GM12878 (cell line): Measurements from ENCODE around the gene LAMC3. TPM values are rescaled to one million over a fixed set of nuclear protein-coding genes. Genes with fewer than 3 reads are reported as not detected.

Experiments
- ATAC-seq: fragments of 200-7000 bp; cut with Tn5 transposase; 3 replicates; pipeline ENCODE4 v1.9.1; 2020; ENCODE audit warnings: mild to moderate bottlenecking, moderate library complexity
- BruUV-seq: library from RNA; stranded (reverse); fragments of 400-500 nt; replicated peaks from 2 replicates; lab custom pipeline; 2021; lab: Mats Ljungman, UMichigan
- CTCF ChIA-PET: fragments of 300-600 bp; sonication (Branson Sonifier 250); formaldehyde crosslinking; extraction: SDS; loops from one replicate; lab custom pipeline; 2021; ENCODE audit warnings: inconsistent platforms; lab: Yijun Ruan, JAX
- POLR2A ChIA-PET: fragments of 350-600 bp; formaldehyde crosslinking; extraction: SDS; loops from one replicate; lab custom pipeline; 2021; ENCODE audit warnings: inconsistent platforms; lab: Charles Lee
- RAD21 ChIA-PET: fragments of 300-600 bp; sonication (Branson Sonifier 250); formaldehyde crosslinking; loops from one replicate; lab custom pipeline; 2023; ENCODE audit warnings: antibody characterized with exemption; ENCODE audit not compliant: unreplicated experiment; lab: Charles Lee
- SMC1A ChIA-PET: fragments of 300-600 bp; sonication (Branson Sonifier 250); formaldehyde crosslinking; loops from one replicate; lab custom pipeline; 2023; ENCODE audit not compliant: unreplicated experiment, uncharacterized antibody; lab: Charles Lee
- DNase-seq: peaks from one replicate; pipeline ENCODE4 v3.0.0-alpha.2; 2011; ENCODE audit warnings: low read depth, low spot score
- FAIRE-seq: peaks from 3 replicates; lab custom pipeline; 2011; peaks lifted over from hg19 to GRCh38; lab: Jason Lieb, UNC
- H2AFZ ChIP-seq: 2 replicates; pipeline ENCODE4 v1.6.0; 2011; ENCODE audit warnings: low read depth, low read length, control low read depth; ENCODE audit not compliant: control insufficient read depth
- H3K27ac ChIP-seq: 2 replicates; pipeline ENCODE4 v1.5.1; 2011; ENCODE audit warnings: control low read depth; ENCODE audit not compliant: control insufficient read depth, insufficient read depth
- H3K27me3 ChIP-seq, 2 experiments: replicated peaks in 1 of 2; 2 replicates each; pipeline versions ENCODE4 v1.6.0 to v1.6.1; 2011; ENCODE audit warnings: low read length in 1 of 2; ENCODE audit not compliant: control insufficient read depth in 2 of 2, insufficient read depth in 2 of 2
- H3K36me3 ChIP-seq, 2 experiments: 2 replicates each; pipeline ENCODE4 v1.5.1; 2011; ENCODE audit warnings: low read length in 1 of 2; ENCODE audit not compliant: control insufficient read depth in 2 of 2, insufficient read depth in 2 of 2
- H3K4me1 ChIP-seq: 2 replicates; pipeline ENCODE4 v1.6.1; 2011; ENCODE audit warnings: mild to moderate bottlenecking, low read length, moderate library complexity, mixed read lengths; ENCODE audit not compliant: control insufficient read depth, insufficient read depth
- H3K4me2 ChIP-seq: 2 replicates; pipeline ENCODE4 v1.6.0; 2011; ENCODE audit warnings: control low read depth; ENCODE audit not compliant: control insufficient read depth, insufficient read depth
- H3K4me3 ChIP-seq: fragments of 200-600 bp; sonication (generic); 2 replicates; pipeline ENCODE4 v1.5.1; 2016
- H3K79me2 ChIP-seq: 2 replicates; pipeline ENCODE4 v1.6.0; 2011; ENCODE audit warnings: low read length; ENCODE audit not compliant: control insufficient read depth, insufficient read depth
- H3K9ac ChIP-seq: 2 replicates; pipeline ENCODE4 v1.8.0; 2011; ENCODE audit warnings: low read length, control low read depth, mixed read lengths; ENCODE audit not compliant: control insufficient read depth, insufficient read depth
- H3K9me3 ChIP-seq: replicated peaks from 3 replicates; pipeline ENCODE4 v1.5.1; 2011; ENCODE audit warnings: mild to moderate bottlenecking, low read length; ENCODE audit not compliant: control insufficient read depth, insufficient read depth
- H4K20me1 ChIP-seq: 2 replicates; pipeline ENCODE4 v1.6.0; 2011; ENCODE audit not compliant: control insufficient read depth, insufficient read depth
- BHLHE40 ChIP-seq, 2 experiments: fragments of 450-650 bp in 1 of 2; IDR thresholded peaks; 2 replicates each; pipeline ENCODE4 v1.6.1; 2011 to 2017; ENCODE audit warnings: low read depth in 2 of 2, borderline replicate concordance in 1 of 2, improper control_type of control experiment in 1 of 2, low read length in 1 of 2, mild to moderate bottlenecking in 1 of 2
- CUX1 ChIP-seq: IDR thresholded peaks from 2 replicates; pipeline ENCODE4 v1.6.1; 2012; ENCODE audit warnings: improper control_type of control experiment, low read depth, low read length; ENCODE audit not compliant: insufficient replicate concordance
- HDAC2 ChIP-seq: fragments of 200-600 bp; sonication (generic); IDR thresholded peaks from 2 replicates; pipeline ENCODE4 v1.6.1; 2017
- HSF1 ChIP-seq: fragments of 150-350 bp; IDR thresholded peaks from 2 replicates; pipeline ENCODE4 v1.6.1; 2014; ENCODE audit warnings: mild to moderate bottlenecking, low read depth, low read length
- PAX5 ChIP-seq: IDR thresholded peaks from 2 replicates; pipeline ENCODE4 v1.6.1; 2011; ENCODE audit warnings: low read depth, low read length, borderline replicate concordance
- ZSCAN29 ChIP-seq: fragments of 450-650 bp; IDR thresholded peaks from 2 replicates; pipeline ENCODE4 v1.6.1; 2017; ENCODE audit warnings: mild to moderate bottlenecking, moderate library complexity
- ZZZ3 ChIP-seq: IDR thresholded peaks from 2 replicates; pipeline ENCODE4 v1.6.1; 2011; ENCODE audit warnings: low read depth; ENCODE audit not compliant: control insufficient read depth, insufficient read length
- WGBS: methylation state at CpG from one replicate; pipeline ENCODE4 v1.1.6; 2016; ENCODE audit warnings: low lambda C conversion rate; ENCODE audit not compliant: insufficient replicate concordance, insufficient coverage; ENCODE audit errors: missing lambda C conversion rate; 5-methylcytosine and 5-hydroxymethylcytosine counted together
- in situ Hi-C: fragments of 300-500 bp; cut with MboI; formaldehyde crosslinking; loops from 9 replicates; pipeline ENCODE4 v1.14.3; 2018; ENCODE audit warnings: mixed read lengths
- intact Hi-C: fragments of 100-400 bp; cut with micrococcal nuclease; formaldehyde crosslinking; loops from one replicate; pipeline ENCODE4 v1.14.2; 2022; ENCODE audit not compliant: unreplicated experiment
- polyA plus RNA-seq, 11 experiments: library from polyadenylated mRNA; depleted of rRNA in 4 of 11; unstranded in 6 of 11; stranded (reverse) in 5 of 11; fragments of >200 nt; fragmentation: Nextera tagmentation in 4 of 11; fragmentation: Illumina TruSeq in 1 of 11; extraction: Ambion mirVana in 4 of 11; extraction: Trizol in 1 of 11; gene quantifications; 1 replicate in 1 of 11; 2 replicates in 10 of 11; pipeline versions ENCODE4 v1.2.1 to v1.2.3, GENCODE V29; 2011 to 2016; ENCODE audit warnings: inconsistent platforms in 2 of 11, missing spikeins in 2 of 11, low read depth in 1 of 11
- total RNA-seq, 4 experiments: library from RNA; depleted of rRNA in 3 of 4; stranded (reverse); fragments of >200 nt in 3 of 4; fragmentation: Illumina TruSeq in 1 of 4; extraction: Trizol in 1 of 4; gene quantifications; 2 replicates each; pipeline versions ENCODE4 v1.2.1 to v1.2.3, GENCODE V29; 2013 to 2021
- TF ChIP-seq, protein P1 (sequence below): IDR thresholded peaks from 2 replicates; pipeline ENCODE4 v1.6.1; 2012; ENCODE audit warnings: low read depth, low read length, improper control_type of control experiment
- TF ChIP-seq, protein P2 (sequence below): IDR thresholded peaks from 2 replicates; pipeline ENCODE4 v1.6.1; 2012; ENCODE audit warnings: low read length, inconsistent platforms

Gene LAMC3
- total and polyA plus RNA-seq, 10 of the 15 experiments (the other 5 are each of a cell fraction or from before 2014, with no cell fraction given): under 0.01 to 0.08 TPM; not detected in 8

DNA sequence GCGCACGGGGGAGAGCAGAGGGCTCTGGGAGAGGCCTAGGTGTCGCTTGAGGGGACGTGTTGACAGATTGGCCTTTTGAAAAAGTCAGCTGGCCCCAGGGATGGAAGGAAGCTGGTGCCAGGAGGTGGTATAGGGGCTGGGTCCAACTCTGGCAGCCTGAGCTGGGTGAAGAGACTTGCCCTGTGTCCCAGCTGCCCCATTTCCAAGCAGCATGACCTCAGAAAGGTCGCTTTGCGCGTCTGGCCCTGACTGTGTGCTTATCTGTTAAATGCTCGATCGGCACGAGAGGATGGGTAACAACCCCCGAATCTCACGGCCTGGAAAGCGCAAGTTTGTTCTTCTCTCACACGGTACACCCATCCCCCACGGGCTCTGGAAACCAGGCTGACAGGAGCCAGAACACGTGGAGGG lies 31.2 kb upstream of the LAMC3 start:
- Histone ChIP-seq H3K9me3 (no peaks in the 10 kb centered on the region), H3K36me3 (no peaks in the 10 kb centered on the region), H3K4me3 (no peak overlapping the region), H3K4me1 (no peaks in the 10 kb centered on the region), H4K20me1 (no peaks in the 10 kb centered on the region), H3K79me2 (no peaks in the 10 kb centered on the region), H2AFZ (no peak overlapping the region), H3K27me3 (no peaks in the 10 kb centered on the region; a peak in 2 of 4 replicates), H3K4me2 (no peak overlapping the region), H3K27ac (no peak overlapping the region), H3K9ac (no peak overlapping the region)
- ChIA-PET RAD21 (no interaction called here), SMC1A (no interaction called here), CTCF (no interaction called here), POLR2A (no interaction called here)
- intact Hi-C loops (no loop called here), in situ Hi-C loops (no loop called here)
- WGBS: 43% methylated on average over 16 of the region's 16 CpGs
- TF ChIP-seq CUX1 (no peak), PAX5 (no peak), ZZZ3 (no peak), HDAC2 (no peak), ZSCAN29 (no peak), BHLHE40 (IDR thresholded peaks at IDR 0.05; ENCODE audit: borderline replicate concordance in 1 of 2, low read depth in 2 of 2, low read length in 1 of 2) (no peak), HSF1 (no peak)
- TF ChIP-seq, protein P1, sequence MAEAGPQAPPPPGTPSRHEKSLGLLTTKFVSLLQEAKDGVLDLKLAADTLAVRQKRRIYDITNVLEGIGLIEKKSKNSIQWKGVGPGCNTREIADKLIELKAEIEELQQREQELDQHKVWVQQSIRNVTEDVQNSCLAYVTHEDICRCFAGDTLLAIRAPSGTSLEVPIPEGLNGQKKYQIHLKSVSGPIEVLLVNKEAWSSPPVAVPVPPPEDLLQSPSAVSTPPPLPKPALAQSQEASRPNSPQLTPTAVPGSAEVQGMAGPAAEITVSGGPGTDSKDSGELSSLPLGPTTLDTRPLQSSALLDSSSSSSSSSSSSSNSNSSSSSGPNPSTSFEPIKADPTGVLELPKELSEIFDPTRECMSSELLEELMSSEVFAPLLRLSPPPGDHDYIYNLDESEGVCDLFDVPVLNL: no peak
- TF ChIP-seq, protein P2, sequence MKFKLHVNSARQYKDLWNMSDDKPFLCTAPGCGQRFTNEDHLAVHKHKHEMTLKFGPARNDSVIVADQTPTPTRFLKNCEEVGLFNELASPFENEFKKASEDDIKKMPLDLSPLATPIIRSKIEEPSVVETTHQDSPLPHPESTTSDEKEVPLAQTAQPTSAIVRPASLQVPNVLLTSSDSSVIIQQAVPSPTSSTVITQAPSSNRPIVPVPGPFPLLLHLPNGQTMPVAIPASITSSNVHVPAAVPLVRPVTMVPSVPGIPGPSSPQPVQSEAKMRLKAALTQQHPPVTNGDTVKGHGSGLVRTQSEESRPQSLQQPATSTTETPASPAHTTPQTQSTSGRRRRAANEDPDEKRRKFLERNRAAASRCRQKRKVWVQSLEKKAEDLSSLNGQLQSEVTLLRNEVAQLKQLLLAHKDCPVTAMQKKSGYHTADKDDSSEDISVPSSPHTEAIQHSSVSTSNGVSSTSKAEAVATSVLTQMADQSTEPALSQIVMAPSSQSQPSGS: no peak
- ATAC-seq (no peak), DNase-seq (no peak), FAIRE-seq (no peak)
- BruUV-seq: no TSS peak
